ENCODE measurements around the gene SPRYD3.
"Not testable (repeated sequence)": the region's sequence is repeated elsewhere in the genome, so short reads cannot be mapped to it uniquely, and the experiment has no call there.

SPRYD3 gene

DNA sequence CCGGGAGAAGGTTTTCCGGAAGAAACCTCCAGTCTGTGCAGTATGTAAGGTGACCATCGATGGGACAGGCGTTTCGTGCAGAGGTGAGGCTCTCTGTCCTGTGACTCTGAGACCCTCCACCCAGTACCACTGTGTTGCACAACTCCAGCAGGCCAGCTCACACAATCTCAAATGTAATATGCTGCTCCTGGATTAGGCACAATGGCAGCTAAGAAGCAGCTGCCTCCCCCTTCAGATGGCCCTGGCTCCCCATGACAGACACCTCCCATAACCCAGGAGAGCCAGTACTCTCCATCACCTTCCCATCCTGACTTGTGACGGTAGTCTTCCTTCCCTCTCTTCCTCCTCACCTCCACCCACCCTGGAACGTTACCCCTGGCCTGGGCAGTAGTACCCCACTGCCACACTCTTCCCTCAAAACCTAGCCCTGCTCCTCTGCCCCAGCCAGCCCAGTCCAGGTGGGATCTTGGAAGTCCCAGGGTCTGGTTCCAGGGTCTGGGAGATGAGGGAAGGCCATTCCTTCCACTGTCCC is 27.2 kb downstream of the SPRYD3 start:
- no peak for DNase-seq (ENCODE audit: low read depth in 2 of 2)

DNA sequence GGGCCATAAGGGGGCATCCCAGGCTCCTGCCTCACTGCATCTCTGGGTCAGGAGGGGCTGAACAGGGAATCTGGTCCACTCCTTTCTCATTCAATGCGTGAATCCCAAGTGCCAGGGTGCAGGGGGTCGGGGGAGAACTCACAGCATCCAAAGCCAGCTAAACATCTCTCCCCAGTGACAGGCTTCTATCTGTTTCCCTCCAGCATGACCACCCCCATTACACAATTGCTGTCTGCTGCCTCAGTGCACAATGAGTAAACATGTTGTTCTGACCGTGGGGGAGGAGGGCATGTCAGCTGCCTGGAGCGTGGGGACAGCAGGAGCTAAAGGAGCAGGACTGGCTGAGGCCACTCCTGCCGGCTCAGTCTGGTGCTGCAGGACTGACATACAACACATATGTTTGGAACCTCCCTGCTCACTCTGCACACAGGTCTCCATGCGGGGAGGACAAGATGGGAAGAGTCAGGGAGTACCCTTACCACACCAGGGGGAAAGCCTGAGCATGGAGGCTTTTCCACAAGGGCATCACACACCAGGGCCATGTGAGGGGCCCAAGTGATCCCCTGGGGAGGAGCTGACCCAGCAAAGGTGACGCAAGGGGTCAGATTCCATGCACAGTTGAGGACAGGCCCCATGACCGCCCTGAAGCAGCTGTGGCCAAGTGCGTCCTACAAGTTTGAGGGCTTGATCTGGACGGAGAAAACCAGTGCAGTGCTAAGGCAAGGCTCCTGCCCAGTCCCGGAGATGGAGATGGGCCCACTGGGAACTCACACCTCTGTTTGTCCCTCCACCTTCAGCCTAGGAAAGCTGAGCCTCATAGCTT is 27.9 kb downstream of the SPRYD3 start:
- DNase-seq (ENCODE audit: low read depth in 2 of 2): no peak

DNA sequence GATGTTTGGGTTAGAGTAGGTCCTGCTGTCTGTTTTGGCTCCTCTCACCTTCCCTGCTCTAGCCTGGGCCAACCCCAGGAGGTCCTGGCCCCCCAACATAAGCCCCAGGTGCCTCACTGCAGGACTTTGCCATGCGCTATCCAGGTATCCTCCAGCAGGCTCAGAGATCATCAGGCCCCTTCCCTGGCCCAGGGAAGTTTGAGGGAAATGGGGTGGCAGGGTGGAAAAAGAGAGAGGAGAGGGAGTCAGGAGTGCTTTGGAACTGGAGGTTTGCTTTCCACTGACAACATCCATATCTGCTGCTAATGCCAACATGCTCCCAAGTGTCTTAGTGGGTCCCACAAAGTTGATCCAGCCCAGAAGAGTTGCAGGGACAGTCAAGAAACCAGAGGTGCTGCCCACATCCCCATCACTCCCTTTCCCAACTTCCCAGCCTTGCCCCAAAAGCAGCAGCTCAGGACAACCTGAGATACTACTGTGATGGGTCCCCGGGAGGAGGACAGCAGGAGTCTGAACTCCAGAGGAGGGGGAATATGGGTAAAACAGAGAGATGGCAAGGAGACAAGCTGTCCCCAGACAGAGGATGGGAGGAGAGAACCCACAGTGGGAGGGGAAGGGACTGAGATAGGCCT is 28.6 kb downstream of the SPRYD3 start:
- no peak for DNase-seq (ENCODE audit: low read depth in 2 of 2)

DNA sequence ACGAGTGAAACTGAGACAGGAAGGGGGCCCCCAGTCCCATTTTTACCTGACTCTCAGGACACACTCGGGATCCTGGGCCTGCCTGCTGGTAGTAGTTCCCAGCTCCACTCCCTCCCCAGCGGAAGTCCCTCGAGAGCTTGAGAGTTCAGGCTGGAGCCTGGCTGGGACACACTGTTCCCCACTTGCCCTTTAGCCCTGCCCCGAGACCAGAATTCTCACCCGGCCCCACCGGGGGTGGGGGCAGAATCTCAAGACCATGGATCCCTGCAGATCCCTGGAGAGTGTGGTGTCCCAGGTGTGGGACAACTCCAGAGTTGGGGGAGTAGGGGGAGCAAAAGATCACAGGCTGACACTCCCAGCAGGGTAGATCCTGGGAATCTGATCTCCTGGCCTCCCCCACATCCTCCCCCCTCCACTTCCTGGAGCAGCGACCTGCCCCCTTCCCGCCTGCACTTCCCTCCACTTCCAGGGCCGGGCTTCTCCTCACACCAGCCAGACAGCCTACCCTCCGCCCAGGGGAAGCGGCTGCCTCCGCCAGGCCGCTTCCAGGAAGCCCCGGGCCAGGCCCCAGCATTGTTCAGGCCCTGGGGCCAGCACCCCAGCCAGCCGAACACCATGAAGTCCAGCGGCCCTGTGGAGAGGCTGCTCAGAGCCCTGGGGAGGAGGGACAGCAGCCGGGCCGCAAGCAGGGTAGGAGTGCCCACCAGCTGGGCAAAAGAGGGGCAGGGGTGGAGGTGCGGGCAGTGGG is 29.4 kb downstream of the SPRYD3 start, which contains the start of gene TNS2:
Gene TNS2, plus strand, starts transcription at position 495 of the 748 bp plus-strand sequence. Its CDS starts 121 bp downstream, at position 616.
- no peak for DNase-seq (ENCODE audit: low read depth in 2 of 2)

DNA sequence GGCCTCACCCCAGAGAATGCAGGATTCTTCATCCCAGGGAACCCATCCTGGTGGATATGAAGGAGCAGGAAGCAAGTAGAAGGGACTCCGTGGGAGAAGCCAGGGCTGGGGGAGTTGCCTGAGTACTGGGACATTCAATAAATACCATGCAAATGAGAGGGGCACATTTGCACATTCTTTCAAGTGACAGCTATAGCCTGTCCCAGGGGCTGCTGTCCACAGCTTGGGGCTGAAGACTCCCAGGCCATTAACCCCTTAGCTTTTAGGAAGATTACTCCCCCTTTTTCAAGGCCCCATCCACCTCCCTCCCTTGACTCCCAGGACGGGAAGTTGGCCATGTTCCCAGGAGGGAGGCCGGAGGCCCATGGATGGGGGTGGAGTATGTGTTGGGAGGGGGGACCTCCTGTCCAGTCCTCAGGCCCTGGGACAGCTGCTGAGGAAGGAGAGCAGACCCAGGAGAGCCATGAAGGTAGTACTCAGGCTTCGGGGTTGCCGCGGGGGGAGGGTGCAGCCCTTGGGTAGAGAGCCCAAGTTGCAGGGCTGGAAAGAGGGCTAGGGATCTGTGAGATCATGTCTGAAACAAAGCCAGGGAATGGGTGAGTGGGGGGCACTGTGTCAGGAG is 30.3 kb downstream of the SPRYD3 start:
- no peak for DNase-seq (ENCODE audit: low read depth in 2 of 2)

DNA sequence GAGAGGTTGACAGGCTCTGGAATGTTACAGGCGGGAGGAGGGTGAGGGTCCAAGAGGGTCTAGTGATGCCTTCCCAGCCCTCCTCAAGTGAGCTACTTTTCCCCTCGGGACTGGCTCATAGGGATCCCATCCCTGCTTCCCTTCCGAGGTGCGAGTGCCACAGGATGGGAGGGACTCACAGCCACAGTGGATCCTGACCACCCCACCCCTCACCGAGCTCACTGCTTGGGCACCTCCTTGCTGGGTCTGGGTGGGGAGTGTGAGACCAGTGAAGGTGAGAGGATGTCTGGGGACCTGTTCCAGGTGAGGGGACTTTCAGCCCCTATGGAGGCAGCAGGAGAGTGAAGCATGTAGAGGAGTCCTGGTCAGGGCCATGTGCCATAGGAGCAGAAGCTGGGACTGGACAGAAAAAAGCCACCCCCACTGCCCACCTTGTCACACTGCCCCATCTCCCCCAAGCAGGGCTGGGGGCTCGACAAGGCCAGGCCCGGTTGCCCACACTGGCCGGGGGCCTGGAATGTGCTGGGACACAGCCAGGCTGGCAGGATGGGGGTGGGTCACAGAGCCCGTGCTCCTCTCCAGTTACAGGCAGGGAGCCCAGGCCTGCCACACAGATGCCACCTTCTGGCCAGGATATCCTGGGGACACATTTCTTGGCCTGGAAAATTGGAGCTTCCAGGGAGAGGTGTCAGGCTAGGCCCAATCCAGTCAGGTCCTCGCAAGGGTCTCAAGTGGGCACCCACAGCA is 31.0 kb downstream of the SPRYD3 start:
- DNase-seq (ENCODE audit: low read depth in 2 of 2): no peak

DNA sequence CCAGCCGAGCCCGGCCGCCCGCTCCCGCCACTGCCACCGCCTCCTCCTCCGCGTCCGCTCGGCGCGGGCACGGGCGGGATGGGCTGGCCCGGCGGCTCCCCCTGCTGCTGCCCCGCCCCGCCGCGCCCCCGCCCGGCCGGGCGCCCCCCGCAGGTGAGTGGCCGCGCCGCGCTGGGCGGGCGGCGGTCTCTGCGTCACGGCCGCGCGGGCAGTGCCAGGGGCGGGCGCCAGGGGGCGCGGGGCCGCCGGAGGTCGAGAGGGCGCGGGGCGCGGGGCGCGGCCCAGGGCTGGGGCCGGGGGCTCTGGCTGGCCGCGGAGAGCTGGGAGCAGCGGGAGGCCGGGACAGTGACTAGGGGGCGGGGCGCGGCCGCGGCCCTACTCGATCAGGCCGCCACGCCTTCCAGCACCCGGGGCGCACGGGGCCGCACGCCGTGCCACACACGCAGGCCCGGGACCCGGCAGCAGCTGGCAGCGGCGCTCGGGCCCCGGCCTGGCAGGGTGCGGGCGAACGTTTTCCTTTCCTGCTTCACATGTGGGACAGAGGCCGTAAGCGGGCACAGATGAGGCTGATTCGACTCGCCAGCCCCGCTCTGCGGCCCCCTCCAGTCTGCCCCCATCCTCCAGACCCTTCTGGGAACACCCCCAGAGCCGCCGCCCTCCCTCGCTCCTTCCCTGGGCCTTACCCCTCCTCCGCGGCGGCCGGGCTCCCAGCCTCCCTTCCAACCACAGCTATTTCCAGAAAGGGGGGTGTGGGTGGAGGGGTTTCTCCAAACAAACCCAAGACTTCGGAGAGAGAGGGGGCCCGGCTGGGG is 31.8 kb downstream of the SPRYD3 start:
- DNase-seq (ENCODE audit: low read depth in 2 of 2): peak; percentile 27 to 31

DNA sequence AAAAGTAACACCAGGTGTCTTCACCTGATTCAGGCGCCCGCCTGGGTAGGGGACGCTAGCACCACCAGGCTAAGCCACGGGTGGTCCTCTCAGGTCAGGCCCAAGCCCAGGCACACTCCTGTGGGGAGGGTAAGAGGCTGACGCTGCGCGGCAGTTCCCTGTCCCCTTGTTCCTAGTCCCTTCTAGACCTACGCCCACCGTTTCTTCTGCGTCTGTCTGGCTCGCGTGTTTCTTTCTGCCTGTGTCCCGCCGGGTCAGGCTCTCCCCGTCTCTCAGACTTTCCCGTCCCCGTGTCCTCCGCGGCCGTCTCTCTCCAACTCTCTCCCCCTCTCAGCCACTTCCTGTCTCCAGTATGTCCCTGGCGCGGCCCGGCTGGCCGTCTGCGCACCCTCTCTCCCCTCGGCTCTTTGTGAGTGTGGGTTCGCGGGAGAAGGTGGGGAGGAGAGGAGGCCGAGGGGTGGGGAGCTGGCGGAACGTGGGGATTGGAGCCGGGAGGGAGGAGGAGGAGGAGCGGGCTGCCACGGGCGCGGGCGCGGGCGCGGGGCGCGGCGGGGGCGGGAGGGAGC is 32.5 kb downstream of the SPRYD3 start:
- peak; percentile 20 to 25 for DNase-seq (ENCODE audit: low read depth in 2 of 2)

DNA sequence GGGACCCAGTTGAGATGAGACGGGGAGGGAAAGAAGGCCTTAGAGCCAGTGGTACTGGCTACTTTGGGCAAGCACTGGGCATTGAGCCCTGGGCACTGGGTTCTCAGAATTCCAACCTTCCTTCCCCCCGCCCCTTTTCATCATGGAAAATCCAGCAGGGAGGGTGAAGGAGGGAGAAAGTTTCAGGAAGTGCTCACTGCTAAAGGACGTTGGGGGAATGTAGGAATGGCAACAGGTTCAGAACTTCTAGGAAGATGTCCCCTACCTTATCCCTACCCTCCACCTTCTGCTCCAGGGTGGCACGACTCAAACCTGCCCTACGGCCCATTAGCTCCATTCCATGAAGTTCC is 33.5 kb downstream of the SPRYD3 start:
- DNase-seq (ENCODE audit: low read depth in 2 of 2): no peak

DNA sequence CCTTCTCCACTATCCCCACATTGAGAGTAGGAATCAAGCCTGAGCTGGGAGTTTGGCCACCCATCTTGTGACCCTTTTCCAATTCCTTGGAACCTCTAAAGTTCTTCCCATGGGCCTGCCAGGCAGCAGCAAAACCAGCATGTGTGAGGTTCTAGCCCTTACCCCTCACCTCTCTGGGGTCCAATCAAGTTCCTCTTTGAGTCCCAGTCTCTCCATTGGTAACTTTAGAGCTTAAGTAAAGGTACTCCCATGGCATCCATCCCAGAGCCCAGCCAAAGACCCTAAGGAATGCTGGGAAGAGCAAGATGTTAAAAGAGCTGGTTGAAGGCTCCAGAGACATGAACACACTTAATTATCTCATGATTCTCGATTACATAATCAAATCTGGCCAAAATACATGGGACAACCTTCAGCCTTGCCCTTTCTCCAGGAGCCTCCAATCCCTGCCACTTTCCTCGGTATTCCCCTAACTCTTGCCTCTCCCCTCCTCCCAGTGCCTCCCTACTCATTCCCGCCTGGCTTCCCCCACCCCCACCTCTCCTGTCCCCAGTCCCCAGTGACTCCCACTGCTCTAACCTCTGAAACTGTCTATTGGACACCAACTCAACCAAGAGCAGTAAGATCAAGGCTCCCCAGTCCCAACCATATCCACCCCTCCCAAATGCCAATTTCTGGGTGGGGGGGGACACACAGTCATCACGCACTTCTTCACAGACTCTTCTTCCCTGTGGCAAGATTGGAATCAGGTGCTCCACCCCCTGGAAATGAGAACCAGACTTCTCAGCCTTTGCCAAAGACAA is 34.1 kb downstream of the SPRYD3 start:
- no peak for DNase-seq (ENCODE audit: low read depth in 2 of 2)

DNA sequence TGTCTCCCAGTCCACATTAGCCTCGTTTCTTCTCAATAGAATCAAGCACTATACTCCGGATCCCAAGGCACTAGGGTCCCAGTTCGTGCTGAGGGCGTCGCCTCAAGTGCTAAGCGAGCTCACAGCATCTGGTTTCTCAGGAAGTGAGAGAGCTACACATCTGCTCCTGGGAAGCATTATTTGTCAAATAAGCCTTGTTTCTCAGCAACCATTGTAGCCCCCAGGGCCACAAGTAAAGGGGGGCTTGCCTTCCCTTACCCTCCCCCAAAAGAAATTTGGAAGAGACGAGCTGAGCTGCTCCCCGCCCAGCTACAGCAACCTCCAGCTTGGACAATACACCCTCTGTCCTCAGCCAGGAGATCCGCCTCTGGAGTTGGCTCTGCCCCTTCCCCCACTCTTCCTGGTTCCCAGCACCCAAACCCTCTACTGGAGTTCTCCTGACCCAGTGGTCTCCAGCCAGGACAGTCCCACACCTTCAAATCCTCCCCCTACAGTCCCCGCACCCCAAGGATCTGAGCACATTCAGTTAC is 35.1 kb downstream of the SPRYD3 start:
- DNase-seq (ENCODE audit: low read depth in 2 of 2): no peak

DNA sequence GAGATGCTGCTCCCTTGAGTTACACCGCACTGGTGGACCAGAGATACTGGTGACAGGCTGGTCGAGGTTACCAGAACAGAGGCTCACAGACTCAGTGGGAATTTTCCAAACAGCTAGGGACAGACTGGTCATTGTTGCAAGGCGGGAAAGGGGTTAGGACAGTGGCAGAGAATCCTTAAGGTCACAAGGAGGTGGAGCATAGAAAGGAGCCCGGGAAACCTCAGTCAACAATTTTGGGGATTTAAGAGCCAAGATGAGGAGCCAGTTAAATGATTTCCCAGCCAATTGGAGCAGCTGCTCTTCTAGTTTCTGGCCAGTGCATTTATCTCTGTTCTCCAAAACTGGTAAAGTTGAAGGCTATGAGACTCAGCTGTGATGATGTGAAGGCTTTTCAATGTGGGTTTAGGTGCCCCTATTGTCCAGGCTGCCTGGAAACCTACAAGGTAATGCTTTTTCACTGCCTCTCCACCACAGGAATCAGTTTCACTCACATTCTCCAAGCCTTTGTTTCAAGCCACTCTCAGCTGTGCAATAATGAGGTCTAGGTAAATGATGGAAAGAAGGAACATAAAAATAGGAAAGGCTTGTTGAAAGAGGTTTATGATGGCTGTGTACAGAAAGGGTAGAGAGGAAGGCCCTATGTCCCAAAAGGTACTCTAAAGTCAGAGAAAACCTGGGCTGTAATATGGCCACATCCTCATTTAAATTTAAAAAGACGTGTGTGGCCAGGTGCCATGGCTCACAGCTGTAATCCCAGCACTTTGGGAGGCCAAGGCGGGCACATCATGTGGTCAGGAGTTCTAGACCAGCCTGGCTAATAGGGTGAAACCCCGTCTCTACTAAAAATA is 36.4 kb downstream of the SPRYD3 start:
- no peak for DNase-seq (ENCODE audit: low read depth in 2 of 2)

DNA sequence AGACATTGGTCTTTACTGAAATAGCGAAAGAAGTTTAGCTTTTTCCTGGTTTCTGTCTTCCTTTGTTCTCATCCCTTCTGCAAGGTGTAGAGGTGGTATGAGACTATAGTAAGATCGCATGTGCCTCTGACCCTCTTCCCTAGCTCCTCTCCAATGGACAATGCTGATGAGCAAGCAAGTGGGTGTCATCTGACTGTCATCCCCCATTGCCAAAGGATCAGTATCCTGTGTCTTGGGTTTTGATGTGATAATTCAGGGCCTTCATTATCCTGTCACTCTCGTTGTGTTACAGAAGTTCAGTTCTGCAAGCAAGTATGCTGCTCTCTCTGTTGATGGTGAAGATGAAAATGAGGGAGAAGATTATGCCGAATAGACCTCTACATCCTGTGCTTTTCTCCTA is 39.3 kb downstream of the SPRYD3 start:
- DNase-seq (ENCODE audit: low read depth in 2 of 2): no peak

DNA sequence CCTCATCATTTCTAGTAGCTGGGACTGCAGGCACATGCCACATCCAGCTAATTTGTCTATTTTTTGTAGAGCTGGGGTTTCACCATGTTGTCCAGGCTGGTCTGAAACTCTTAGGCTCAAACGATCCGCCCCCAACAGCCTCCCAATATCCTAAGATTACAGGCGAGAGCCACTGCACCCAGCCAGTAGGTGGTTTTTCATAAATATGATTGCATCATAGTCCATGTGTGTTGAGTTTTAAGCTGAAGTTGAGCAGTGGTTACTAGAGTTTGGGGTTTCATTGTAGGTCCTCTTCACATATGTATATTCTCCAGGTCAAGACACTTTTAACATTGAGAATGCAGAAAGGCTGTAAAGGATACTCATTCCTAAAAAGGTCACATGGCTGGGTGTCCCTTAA is 42.4 kb downstream of the SPRYD3 start:
- DNase-seq (ENCODE audit: low read depth in 2 of 2): no peak

DNA sequence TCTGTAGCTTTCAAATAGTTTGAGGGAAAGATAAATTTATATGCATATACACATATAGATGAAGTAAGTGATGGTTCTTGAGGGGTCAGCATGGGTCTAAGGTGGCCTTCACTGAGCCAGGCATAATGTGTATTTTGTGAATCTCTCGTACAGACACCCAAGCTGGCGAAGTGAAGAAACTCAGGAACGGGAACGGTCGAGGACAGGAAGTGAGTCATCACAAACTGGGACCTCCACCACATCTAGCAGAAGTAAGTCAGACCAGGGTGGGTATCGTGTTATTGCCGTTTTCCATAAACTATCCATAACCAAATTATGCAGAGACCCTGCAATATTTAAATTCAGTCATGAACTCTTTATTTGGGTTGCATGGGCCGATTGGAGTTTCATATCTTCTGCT is 44.7 kb downstream of the SPRYD3 start:
- no peak for DNase-seq (ENCODE audit: low read depth in 2 of 2)

DNA sequence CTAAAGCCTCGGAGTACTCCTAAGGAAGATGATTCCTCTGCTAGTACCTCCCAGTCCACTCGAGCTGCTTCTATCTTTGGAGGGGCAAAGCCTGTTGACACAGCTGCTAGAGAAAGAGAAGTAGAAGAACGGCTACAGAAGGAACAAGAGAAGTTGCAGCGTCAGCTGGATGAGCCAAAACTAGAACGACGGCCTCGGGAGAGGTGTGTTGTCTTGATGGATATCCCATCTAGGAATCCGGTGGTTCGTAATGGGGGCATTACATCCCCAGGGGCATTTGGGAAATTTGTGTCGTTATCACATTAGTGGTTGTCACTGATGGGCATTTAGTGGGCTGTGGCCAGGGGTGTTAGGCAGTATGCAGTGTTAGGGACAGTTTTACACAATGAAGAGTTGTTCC is 45.4 kb downstream of the SPRYD3 start:
- not testable (repeated sequence) for DNase-seq (ENCODE audit: low read depth in 2 of 2)

DNA sequence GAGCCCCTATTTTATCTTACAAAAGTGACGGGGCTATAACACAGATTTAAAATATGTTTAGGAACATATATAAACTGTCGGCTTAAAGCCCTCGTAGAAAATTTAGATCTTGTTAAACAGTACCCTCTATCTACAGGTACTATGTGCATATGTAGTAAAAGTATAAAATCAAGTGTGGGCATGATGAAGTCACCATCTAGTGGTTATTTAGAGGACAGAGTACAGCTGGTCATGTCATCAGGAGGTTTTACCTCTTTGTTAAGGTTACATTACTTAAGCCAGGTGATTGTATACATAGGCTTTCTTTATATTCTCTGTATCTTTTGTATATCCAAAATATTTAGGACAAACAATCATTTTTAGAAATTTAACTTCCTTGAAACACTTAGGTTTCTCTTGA is 47.6 kb downstream of the SPRYD3 start:
- DNase-seq (ENCODE audit: low read depth in 2 of 2): no peak

DNA sequence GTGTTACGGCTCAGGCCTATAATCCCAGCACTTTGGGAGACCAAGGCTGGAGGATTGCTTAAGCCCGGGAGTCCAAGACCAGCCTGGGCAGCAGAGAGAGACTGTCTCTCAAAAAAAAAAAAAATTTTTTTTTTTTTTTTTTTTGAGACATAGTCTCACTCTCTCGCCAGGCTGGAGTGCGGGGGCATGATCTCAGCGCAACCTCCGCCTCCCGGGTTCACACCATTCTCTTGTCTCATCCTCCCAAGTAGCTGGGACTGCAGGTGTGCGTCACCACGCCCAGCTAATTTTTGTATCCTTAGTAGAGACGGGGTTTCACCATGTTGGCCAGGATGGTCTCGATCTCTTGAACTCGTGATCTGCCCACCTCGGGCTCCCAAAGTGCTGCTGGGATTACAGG is 52.2 kb downstream of the SPRYD3 start:
- not testable (repeated sequence) for DNase-seq (ENCODE audit: low read depth in 2 of 2)
